Fibroblast of the aortic adventitia (primary cell): ENCODE data around the gene LRRC3. TPM values are rescaled to one million over a fixed set of nuclear protein-coding genes. Genes with fewer than 3 reads are reported as not detected.

Experiments
- DNase-seq: peaks from one replicate; pipeline ENCODE4 v3.0.0-alpha.2; 2010; ENCODE audit warnings: low read depth
- H3K4me3 ChIP-seq: 2 replicates; pipeline ENCODE4 v1.5.1; 2011; ENCODE audit warnings: low read depth, mild to moderate bottlenecking, control low read depth, low read length, moderate library complexity
- CTCF ChIP-seq: IDR thresholded peaks from 2 replicates; pipeline ENCODE4 v1.5.1; 2011; ENCODE audit warnings: mild to moderate bottlenecking, low read length, control low read depth, inconsistent platforms; ENCODE audit not compliant: insufficient read depth
- total RNA-seq: library from RNA; depleted of rRNA; stranded (reverse); fragments of >200 nt; gene quantifications from 2 replicates; pipeline ENCODE4 v1.2.3, GENCODE V29; 2012; ENCODE audit warnings: low replicate concordance

Gene LRRC3
- total RNA-seq, 1 donor: 0.45 TPM

GRCh38 chr21:44490405-44490804, 35.1 kb downstream of the LRRC3 start:
- DNase-seq: no peak
- no peak overlapping the region for H3K4me3 ChIP-seq
- TF ChIP-seq CTCF: no peak

GRCh38 chr21:44490816-44491215, 35.5 kb downstream of the LRRC3 start:
- no peak for DNase-seq
- H3K4me3 ChIP-seq: no peak overlapping the region
- TF ChIP-seq CTCF: no peak

GRCh38 chr21:44492567-44493385, 37.5 kb downstream of the LRRC3 start:
- no peak for TF ChIP-seq CTCF
- no peak for DNase-seq
- no peak overlapping the region for H3K4me3 ChIP-seq

GRCh38 chr21:44494418-44494817, 39.1 kb downstream of the LRRC3 start:
- DNase-seq: no peak
- TF ChIP-seq CTCF: no peak

GRCh38 chr21:44494956-44495355, 39.6 kb downstream of the LRRC3 start:
- H3K4me3 ChIP-seq: no peak overlapping the region
- no peak for DNase-seq
- no peak for TF ChIP-seq CTCF

More at GRCh38 chr21:44494418-44494817, 39.1 kb downstream of the LRRC3 start:
- H3K4me3 ChIP-seq: no peak overlapping the region

- TF ChIP-seq CTCF: no peak
- no peak for DNase-seq
Measured at GRCh38 chr21:44495611-44496563, 40.6 kb downstream of the LRRC3 start.

More at GRCh38 chr21:44495611-44496563, 40.6 kb downstream of the LRRC3 start:
- no peak overlapping the region for H3K4me3 ChIP-seq
